HCEC 1CT (cell line): ENCODE data around the gene VTI1B.
"Not testable (repeated sequence)": the region's sequence is repeated elsewhere in the genome, so short reads cannot be mapped to it uniquely, and the experiment has no call there.

Experiments used
- DNase-seq: peaks from one replicate; pipeline ENCODE4 v3.0.0-alpha.2; 2017

VTI1B gene, protein sequence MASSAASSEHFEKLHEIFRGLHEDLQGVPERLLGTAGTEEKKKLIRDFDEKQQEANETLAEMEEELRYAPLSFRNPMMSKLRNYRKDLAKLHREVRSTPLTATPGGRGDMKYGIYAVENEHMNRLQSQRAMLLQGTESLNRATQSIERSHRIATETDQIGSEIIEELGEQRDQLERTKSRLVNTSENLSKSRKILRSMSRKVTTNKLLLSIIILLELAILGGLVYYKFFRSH

GRCh38 chr14:67674480-67675218, at the start of gene VTI1B:
TSS of gene VTI1B (minus strand) at chr14:67674632. CDS start at chr14:67674489, 143 bp downstream.
- peak; percentile 72 for DNase-seq

GRCh38 chr14:67722293-67722692, 47.9 kb upstream of the VTI1B start:
- DNase-seq, result no peak

DNA sequence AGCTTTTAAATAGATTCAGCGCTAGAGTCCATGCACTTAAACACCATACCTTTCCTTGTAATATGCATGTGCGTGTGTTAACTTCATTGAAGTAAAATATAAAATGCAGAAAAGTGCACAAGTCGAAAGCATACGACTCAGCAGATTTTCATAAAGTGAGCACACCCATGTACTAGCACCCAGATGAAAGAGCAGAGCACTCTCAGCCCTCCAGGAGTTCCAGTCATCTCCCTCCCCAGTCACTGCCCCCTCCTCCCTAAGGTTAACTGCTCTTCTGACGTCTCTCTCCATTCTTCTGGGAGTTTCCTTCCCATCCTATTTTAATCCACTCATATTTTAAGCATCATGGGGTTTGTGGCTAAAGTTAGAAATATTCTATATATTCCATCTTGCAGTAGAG, 47.4 kb upstream of the VTI1B start:
- DNase-seq, result no peak

DNA sequence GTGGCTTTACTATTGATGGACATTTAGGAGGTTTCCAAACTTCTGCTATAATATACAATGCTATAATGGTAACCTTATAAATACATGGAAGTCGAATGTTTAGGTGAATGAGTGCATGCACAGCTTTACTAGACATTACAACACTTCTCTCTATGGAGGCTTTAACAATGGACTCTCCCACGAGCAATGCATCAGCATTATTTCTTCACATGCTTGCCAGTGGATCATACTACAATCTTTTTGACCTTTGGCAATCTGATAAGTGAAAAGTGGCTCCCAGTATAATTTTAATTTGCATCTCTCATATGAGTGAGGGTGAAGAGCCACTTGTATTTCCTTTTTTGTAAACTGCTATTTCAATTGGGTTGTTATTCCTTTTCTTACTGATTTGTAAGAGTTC, 45.4 kb upstream of the VTI1B start:
- no peak for DNase-seq

- not testable (repeated sequence) for DNase-seq
Observed at GRCh38 chr14:67719385-67719784, 45.0 kb upstream of the VTI1B start.

- no peak for DNase-seq
Observed at GRCh38 chr14:67718265-67718664, 43.8 kb upstream of the VTI1B start.

- DNase-seq, result no peak
Observed at GRCh38 chr14:67717048-67717447, 42.6 kb upstream of the VTI1B start.

- no peak for DNase-seq
Observed at GRCh38 chr14:67710209-67710608, 35.8 kb upstream of the VTI1B start.

DNA sequence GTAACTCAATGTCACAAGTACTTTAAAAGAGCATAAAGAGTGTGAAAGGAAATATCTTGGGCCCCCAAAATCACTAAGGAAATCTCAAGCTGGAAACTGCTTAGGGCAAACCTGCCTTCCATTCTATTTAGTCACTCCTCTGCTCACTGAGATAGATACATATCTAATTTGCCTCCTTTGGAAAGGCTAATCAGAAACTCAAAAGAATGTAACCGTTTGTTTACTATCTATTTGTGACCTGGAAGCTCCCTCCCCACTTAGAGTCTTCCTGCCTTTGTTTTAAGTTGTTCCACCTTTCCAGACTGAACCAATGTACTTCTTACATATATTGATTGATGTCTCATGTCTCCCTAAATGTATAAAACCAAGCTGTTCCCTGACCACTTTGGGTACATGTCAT, 35.4 kb upstream of the VTI1B start:
- DNase-seq, result not testable (repeated sequence)

GRCh38 chr14:67709346-67709745, 34.9 kb upstream of the VTI1B start:
- DNase-seq, result not testable (repeated sequence)

- DNase-seq, result no peak
Observed at GRCh38 chr14:67705211-67705610, 30.8 kb upstream of the VTI1B start.

GRCh38 chr14:67704484-67705089, 30.2 kb upstream of the VTI1B start:
- DNase-seq, result peak; percentile 49

DNA sequence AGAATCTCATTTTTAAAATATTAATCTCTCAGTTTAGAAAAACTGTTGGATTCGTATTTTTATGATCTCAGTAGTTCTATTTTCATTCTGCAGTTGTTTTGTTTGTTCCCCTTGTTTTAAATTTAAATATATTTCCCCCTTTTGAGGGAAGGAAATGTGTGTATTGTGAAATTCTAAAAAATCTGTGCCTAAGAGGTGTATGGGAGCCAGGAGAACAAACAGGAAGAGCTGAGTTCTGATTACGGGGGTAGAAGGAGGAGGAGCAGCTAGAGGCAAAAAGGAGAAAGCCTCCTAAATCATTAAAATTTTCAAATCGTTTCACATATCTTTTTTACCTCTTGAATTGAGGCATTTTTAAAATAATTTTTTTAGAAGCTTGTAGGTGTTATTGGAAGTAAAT, 29.6 kb upstream of the VTI1B start:
- no peak for DNase-seq

- not testable (repeated sequence) for DNase-seq
Observed at GRCh38 chr14:67701492-67701891, 27.1 kb upstream of the VTI1B start, which contains the start of gene RDH12. TSS of gene RDH12 (plus strand) at chr14:67701886. CDS start at chr14:67722643, 20,757 bp downstream.

- no peak for DNase-seq
Observed at GRCh38 chr14:67698179-67698578, 23.7 kb upstream of the VTI1B start.

- DNase-seq, result no peak
Observed at GRCh38 chr14:67697006-67697405, 22.6 kb upstream of the VTI1B start.

DNA sequence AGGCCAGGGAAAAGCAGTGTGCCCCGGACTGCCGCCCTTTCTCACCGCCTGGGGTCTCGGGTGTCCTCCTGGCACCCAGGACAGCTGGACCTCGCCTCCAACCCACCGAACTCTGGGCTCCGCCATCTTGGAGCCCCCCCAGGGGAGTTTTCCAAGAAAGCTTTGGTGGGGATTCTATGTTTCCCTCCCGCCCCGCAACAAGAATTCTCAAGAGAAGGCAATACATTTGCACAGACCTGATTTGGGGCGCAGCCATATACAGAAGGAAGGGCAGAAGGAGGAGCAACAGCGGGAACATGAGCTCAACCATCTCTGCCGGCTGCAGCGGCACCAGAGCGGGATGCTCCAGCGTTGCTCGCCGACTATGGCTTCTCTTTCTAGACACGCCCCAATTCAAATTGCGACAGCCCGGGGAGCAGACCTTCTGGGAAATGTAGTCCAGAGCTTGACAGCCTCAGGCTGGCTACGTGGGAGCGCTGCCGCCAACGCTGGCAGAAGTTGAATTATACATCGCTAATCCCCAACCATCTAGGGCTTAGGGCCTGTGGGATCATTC, 21.0 kb upstream of the VTI1B start, which contains the start of gene RDH11:
Gene RDH11, minus strand, starts transcription at position 371 of the 556 bp plus-strand sequence. Its CDS starts 61 bp downstream, at position 310.
- DNase-seq, result peak; percentile 94

DNA sequence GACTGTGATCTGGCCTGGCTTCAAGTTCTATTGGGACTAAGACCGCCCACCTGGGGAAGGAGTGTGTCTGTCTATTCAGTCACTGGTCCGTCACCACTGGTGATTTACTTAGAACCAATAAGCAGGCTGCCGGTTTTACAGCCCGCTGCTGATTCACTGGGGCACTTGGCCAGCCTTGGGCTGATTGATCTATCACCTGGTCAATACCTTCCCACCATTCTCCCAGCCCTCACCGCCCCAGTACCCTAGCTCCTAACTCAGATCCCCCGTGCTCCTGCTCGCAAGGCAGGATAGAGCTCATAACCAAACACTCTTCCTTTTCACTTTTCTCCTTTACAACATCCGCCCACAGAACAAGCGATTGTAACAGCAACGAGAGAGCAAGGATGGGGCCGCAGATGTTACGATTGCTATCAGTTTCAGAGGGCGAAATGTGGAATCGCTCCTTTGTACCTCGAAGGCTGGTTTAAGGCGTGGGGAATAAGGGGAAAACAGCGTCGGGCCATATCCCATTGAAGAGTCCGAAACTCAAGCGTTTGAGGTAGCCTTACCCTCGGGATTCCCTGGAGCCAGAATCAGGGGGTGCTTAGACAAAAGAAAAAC, 20.5 kb upstream of the VTI1B start:
- DNase-seq, result peak; percentile 92

DNA sequence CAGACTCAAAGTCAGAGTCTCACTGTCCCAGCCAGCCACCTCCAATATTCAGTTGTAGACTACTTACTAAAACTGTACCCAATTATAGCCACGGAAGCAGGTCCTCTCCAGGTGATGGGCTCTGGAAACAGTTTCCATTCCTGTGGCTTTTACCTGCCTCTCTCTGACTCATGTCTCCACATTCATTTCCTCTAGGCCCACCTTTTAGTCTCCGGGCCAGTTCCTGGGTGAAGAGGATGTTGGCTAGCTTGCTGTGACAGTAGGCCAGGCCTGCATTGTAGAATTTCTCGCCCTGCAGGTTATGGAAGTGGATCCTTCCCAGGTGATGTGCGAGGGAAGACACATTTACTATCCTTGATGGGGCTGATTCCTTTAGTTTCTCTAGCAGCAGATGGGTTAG, 15.6 kb upstream of the VTI1B start:
- DNase-seq, result no peak

DNA sequence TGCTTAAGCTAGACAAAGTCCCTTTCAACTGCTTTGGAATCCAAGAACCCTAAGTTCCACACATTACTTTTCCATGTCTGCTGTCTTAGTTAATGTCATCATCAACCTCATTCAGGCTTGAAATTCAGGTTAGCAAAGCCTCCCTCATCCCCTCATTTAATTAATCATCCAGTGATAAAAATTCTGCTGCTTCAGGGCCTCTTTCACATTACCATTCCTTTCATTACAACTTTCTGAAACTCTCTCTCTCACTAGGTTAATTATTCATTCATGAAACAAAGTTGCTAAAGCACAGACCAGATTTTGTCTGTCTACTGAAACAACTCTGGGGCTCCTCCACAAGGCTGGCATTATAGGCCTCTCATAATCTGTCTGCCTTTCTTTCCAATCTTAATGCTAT, 9.4 kb upstream of the VTI1B start:
- DNase-seq, result no peak

GRCh38 chr14:67680941-67681340, 6.5 kb upstream of the VTI1B start:
- no peak for DNase-seq

DNA sequence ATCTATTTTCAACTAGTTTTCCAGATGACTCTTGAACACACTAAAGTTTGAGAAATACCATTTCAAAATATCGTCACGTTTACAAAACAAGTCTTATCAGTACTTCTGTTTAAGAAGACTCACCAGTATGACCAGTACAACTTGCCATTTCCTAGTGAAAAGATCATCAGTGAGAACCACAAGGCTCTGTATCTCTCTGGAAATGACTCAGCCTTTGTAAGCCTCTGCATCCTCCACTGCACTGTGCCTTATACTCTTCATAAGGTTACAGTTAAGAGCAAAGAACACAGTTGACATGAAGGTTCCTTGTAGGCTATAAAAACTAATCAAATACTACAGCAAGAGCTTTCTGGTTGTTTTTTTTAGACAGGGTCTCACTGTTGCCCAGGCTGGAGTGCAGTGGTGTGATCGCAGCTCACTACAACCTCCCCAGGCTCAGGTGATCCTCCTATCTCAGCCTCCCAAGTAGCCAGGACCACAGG, 5.7 kb upstream of the VTI1B start:
- DNase-seq, result peak; percentile 92

DNA sequence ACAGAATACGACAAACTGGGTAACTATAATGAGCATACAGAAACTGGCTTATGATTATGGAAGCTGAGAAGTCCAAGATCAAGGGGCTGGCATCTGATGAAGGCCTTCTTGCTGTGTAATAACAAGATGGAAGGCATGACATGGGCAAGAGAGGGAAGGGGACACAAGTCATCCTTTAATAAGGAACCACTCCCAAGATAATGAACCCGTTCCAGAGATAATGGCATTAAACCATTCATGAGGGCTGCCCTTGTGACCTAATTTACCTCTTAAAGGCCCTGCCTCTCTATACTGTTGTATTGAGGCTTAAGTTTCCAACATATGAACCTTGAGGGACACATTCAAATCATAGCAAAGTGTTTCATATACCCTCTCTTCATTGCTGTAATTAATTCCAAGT, 4.6 kb upstream of the VTI1B start:
- DNase-seq, result no peak
